Neural progenitor cell (in vitro differentiated cells): ENCODE data around the gene MED31.

Source experiments
- CTCF ChIP-seq: fragments of 200-600 bp; sonication (generic); IDR thresholded peaks from 2 replicates; pipeline ENCODE4 v1.5.1; 2017; ENCODE audit warnings: antibody characterized with exemption, mild to moderate bottlenecking
- EZH2phosphoT487 ChIP-seq: fragments of 200-600 bp; sonication (generic); IDR thresholded peaks from 2 replicates; pipeline ENCODE4 v1.6.1; 2017; ENCODE audit warnings: antibody characterized with exemption

GRCh38 chr17:6638046-6638908 is 13.1 kb downstream of the MED31 start:
- TF ChIP-seq EZH2phosphoT487 (no peak), CTCF (no peak)
